NAMALWA (cell line): ENCODE measurements around the gene IL17F.

Experiments used
- DNase-seq: peaks from one replicate; pipeline ENCODE4 v3.0.0-alpha.2; 2015; ENCODE audit warnings: low spot score

IL17F gene

GRCh38 chr6:52244400-52244799 lies at the start of gene IL17F:
Gene IL17F (minus strand): TSS chr6:52244500. CDS start chr6:52244429, 71 bp downstream.
- no peak for DNase-seq

GRCh38 chr6:52293067-52293466 lies 48.8 kb upstream of the IL17F start:
- no peak for DNase-seq

- no peak for DNase-seq
Observed at GRCh38 chr6:52288841-52289240, 44.5 kb upstream of the IL17F start.

GRCh38 chr6:52288216-52288615 lies 43.9 kb upstream of the IL17F start:
- no peak for DNase-seq

GRCh38 chr6:52286798-52287432 lies 42.6 kb upstream of the IL17F start:
- peak; percentile 86 for DNase-seq

- peak; percentile 87 for DNase-seq
Observed at GRCh38 chr6:52285177-52286068, 41.1 kb upstream of the IL17F start.

GRCh38 chr6:52284460-52285176 lies 40.3 kb upstream of the IL17F start, which contains the start of gene MCM3:
Gene MCM3 (minus strand): TSS chr6:52284742. CDS start chr6:52284674, 68 bp downstream.
- peak; percentile 100 for DNase-seq

GRCh38 chr6:52284131-52284459 lies 39.8 kb upstream of the IL17F start:
- peak; percentile 75 for DNase-seq

GRCh38 chr6:52283111-52283510 lies 38.8 kb upstream of the IL17F start:
- no peak for DNase-seq

- no peak for DNase-seq
Observed at GRCh38 chr6:52276130-52276529, 31.8 kb upstream of the IL17F start.

GRCh38 chr6:52271852-52272460 lies 27.7 kb upstream of the IL17F start:
- no peak for DNase-seq

- peak; percentile 82 for DNase-seq
Observed at GRCh38 chr6:52263709-52264540, 19.6 kb upstream of the IL17F start.

- DNase-seq = no peak
Observed at GRCh38 chr6:52262620-52263344, 18.5 kb upstream of the IL17F start.

- DNase-seq = no peak
Observed at GRCh38 chr6:52261229-52261628, 16.9 kb upstream of the IL17F start.

- DNase-seq = no peak
Observed at GRCh38 chr6:52260634-52261033, 16.3 kb upstream of the IL17F start.

GRCh38 chr6:52255434-52255833 lies 11.1 kb upstream of the IL17F start:
- no peak for DNase-seq

- DNase-seq = no peak
Observed at GRCh38 chr6:52254731-52255378, 10.6 kb upstream of the IL17F start.

GRCh38 chr6:52253494-52253893 lies 9.2 kb upstream of the IL17F start:
- no peak for DNase-seq

- DNase-seq = no peak
Observed at GRCh38 chr6:52251113-52251512, 6.8 kb upstream of the IL17F start.

- DNase-seq = no peak
Observed at GRCh38 chr6:52249078-52249477, 4.8 kb upstream of the IL17F start.
